Measurements from ENCODE around the gene GPR137.
A peak's percentile ranks its signal among the peaks of the same experiment; 100 is the strongest.
"Not testable (repeated sequence)": the region's sequence is repeated elsewhere in the genome, so short reads cannot be mapped to it uniquely, and the experiment has no call there.

GPR137 gene

DNA sequence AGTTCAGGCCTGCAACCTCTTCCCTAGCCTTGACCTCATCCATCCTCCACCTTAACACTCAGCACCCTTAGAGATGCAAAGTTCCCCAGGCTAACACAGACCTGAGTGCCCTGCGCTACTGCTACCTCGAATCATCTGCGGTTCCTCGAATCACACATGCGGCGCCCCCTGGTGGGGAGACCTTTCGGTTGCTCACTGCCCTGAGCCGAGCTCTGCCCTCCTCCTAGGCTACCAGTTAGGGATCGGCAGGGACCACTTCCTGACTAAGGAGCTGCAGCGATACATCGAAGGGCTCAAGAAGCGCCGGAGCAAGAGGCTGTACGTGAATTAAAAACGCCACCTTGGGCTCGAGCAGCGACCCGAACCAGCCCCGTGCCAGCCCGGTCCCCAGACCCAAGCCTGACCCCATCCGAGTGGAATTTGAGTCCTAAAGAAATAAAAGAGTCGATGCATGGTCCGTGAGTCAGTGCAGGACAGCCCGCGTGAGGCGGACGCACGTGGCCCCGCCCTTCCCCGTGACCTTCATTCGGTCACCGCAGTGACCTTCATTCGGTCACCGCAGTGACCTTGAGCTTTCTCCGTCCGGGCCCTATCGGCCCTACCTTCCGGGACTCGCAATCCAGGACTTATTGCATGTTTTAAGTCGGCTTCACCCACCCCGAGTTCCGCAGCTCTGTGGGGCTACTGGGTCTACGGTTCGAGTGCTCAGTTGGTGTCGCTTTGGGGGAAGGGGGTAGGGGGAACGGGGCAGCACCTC, 18.8 kb downstream of the GPR137 start:
- DNase-seq (ENCODE audit: low read depth in 2 of 2) = peak; percentile 93 to 98

GRCh38 chr11:64305075-64305690, 19.5 kb downstream of the GPR137 start, which contains the start of gene ESRRA:
ESRRA (plus strand) TSS chr11:64305524; CDS start chr11:64307180, 1,656 bp downstream.
- DNase-seq (ENCODE audit: low read depth in 2 of 2) = peak; percentile 100

- peak; percentile 59 to 61 for DNase-seq (ENCODE audit: low read depth in 2 of 2)
These were observed 20.3 kb downstream of the GPR137 start for GRCh38 chr11:64305691-64306562.

DNA sequence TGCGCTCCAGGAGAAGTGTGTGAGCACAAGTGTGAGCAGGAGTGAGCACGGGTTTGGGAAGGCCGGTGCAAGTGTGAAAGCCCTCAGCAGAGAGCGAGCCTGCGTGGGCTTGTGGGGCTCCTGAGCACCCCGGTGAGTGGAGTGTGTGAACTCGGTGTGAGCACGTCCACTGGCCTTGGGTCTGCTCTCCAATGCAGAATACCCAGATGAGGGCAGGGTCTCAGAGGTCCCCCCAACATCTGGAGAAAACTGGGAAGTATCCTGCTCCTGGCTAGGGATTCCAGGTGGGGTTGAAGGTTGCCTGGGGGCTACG, 20.9 kb downstream of the GPR137 start:
- DNase-seq (ENCODE audit: low read depth in 2 of 2) = no peak

- DNase-seq (ENCODE audit: low read depth in 2 of 2) = no peak
These were observed 21.4 kb downstream of the GPR137 start for GRCh38 chr11:64306876-64307622.

GRCh38 chr11:64307795-64308194, 22.1 kb downstream of the GPR137 start:
- not testable (repeated sequence) for DNase-seq (ENCODE audit: low read depth in 2 of 2)

- DNase-seq (ENCODE audit: low read depth in 2 of 2) = no peak
These were observed 27.3 kb downstream of the GPR137 start for GRCh38 chr11:64312947-64313346.

DNA sequence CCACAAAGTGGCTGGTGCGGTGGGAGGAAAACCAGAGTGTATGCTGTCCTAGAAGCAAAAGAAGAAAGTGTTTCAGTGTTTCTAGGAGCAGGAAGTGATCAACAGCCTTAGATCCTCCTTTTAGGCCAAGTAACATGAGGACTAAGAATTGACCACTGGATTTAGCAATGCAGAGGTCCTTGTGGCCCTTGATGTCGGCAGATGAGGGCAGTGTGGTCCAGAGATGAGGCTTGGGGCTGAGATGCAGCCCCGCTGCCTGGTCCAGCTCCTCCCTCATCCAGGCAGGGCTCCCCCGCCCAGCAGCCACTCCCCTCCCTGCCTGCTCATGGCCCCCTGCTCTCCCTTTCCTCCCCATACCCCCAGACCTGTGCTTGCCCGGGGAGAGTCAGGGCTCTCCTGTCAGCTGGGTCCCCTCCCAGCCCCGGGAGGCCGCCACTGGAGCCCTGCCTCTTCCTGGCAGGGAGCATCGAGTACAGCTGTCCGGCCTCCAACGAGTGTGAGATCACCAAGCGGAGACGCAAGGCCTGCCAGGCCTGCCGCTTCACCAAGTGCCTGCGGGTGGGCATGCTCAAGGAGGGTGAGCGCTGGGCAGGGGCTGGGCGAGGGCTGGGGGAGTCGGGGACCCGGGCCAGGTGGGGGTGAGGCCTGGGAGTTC, 28.0 kb downstream of the GPR137 start:
- no peak for DNase-seq (ENCODE audit: low read depth in 2 of 2)

DNA sequence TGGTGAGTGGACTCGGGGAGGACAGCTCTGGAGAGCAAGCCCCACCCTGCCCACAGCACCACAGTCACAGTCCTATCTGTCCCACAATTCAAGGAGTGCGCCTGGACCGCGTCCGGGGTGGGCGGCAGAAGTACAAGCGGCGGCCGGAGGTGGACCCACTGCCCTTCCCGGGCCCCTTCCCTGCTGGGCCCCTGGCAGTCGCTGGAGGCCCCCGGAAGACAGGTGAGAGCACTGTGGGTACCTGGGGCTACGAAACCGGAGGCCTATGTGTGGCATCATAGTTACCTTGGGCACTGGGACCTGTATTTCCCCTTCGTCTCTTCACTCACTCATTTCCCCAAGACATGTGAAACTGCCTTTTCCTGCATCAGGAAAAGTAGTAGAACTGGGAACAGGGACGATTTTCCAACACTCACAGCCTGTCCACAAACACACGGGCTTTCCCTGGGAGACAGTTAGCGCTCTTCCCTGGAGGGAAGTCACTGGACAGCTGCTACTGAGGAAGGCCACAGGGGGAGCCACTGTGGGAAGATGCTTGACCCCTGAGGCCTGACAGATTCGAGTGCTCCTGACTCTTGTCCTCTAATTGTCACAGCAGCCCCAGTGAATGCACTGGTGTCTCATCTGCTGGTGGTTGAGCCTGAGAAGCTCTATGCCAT, 28.6 kb downstream of the GPR137 start:
- DNase-seq (ENCODE audit: low read depth in 2 of 2) = no peak

DNA sequence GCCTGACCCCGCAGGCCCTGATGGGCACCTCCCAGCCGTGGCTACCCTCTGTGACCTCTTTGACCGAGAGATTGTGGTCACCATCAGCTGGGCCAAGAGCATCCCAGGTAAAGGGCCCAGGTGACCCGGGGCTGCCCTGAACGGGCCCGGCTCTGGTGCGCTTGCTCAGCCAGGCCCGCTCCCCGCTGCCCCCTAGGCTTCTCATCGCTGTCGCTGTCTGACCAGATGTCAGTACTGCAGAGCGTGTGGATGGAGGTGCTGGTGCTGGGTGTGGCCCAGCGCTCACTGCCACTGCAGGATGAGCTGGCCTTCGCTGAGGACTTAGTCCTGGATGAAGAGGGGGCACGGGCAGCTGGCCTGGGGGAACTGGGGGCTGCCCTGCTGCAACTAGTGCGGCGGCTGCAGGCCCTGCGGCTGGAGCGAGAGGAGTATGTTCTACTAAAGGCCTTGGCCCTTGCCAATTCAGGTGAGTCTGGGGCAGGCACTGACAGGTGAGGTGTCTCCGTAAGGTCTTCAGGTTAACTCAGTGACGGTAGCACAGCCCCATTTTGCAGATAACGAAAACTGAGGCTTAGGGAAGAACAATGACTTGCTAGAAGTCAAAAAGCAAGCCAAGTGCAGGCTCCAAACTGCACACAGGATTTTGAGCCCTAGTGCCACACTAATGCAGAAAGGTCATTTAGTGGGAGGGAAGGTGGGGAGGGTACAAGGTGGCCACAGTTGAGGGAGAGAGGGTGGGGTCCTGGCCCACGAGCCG, 29.3 kb downstream of the GPR137 start:
- no peak for DNase-seq (ENCODE audit: low read depth in 2 of 2)

DNA sequence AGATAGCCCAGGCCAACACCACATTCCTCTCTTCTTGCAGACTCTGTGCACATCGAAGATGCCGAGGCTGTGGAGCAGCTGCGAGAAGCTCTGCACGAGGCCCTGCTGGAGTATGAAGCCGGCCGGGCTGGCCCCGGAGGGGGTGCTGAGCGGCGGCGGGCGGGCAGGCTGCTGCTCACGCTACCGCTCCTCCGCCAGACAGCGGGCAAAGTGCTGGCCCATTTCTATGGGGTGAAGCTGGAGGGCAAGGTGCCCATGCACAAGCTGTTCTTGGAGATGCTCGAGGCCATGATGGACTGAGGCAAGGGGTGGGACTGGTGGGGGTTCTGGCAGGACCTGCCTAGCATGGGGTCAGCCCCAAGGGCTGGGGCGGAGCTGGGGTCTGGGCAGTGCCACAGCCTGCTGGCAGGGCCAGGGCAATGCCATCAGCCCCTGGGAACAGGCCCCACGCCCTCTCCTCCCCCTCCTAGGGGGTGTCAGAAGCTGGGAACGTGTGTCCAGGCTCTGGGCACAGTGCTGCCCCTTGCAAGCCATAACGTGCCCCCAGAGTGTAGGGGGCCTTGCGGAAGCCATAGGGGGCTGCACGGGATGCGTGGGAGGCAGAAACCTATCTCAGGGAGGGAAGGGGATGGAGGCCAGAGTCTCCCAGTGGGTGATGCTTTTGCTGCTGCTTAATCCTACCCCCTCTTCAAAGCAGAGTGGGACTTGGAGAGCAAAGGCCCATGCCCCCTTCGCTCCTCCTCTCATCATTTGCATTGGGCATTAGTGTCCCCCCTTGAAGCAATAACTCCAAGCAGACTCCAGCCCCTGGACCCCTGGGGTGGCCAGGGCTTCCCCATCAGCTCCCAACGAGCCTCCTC, 30.2 kb downstream of the GPR137 start:
- not testable (repeated sequence) for DNase-seq (ENCODE audit: low read depth in 2 of 2)

- no peak for DNase-seq (ENCODE audit: low read depth in 2 of 2)
These were observed 31.1 kb downstream of the GPR137 start for GRCh38 chr11:64316672-64317324.

DNA sequence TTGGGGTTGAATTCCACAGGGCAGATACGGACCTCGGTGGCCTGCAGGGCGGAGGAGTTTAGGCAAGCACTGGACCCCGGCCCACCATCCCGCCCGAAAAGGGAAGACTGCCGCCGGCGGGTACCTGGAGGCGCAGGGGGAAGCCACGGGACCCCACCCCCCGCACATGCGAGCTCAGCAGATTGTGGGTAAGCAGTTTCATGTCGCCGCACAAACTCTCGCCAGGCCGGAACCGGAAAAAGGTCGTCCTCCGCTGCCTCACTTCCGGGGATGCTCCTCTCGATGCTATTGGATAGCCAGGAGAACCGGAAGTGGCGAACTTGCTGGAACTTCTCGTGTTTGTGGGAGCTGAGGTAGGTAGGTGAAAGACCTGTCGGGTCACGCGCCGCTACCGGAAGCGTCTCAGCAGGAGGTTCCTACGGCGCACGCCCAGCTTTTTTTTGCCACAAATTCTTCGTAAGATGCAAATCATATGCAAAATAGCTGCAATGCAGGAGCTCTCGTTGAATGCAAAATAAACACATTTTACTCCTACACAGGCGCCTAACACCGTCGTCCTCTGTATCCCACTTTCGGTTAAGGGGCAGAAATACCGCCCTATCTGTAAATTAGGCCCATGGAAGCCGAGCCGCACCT, 31.8 kb downstream of the GPR137 start, which contains the start of gene TRMT112:
TSS of gene TRMT112 (minus strand) at position 235 of the 636 bp plus-strand sequence. CDS start at position 202, 33 bp downstream.
- peak; percentile 92 to 93 for DNase-seq (ENCODE audit: low read depth in 2 of 2)

DNA sequence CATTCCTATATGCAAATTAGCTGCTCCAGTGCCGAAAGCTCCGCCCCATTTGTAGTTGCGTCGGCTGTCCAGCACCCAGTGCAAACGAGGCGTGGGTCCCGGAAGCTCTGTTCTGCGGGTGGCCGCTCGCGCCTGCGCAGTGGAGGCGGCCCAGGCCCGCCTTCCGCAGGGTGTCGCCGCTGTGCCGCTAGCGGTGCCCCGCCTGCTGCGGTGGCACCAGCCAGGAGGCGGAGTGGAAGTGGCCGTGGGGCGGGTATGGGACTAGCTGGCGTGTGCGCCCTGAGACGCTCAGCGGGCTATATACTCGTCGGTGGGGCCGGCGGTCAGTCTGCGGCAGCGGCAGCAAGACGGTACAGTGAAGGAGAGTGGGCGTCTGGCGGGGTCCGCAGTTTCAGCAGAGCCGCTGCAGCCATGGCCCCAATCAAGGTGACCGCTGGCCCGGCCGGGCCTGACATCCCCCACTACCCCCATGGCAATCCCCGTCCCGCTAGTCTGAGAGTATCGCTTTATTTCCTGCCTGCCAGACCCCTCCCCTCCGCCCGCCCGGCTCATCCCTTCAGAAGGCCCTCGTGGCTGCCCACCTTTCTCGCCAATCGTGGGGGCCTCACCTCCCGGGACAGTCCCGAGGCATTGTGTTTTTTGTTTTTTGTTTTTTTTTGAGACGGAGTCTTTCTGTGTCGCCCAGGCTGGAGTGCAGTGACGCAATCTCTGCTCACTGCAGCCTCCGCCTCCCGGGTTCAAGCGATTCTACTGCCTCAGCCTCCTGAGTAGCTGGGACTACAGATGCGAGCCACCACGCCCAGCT, 32.5 kb downstream of the GPR137 start, which contains the start of gene PRDX5:
TSS of gene PRDX5 (plus strand) at position 161 of the 805 bp plus-strand sequence. CDS start at position 256, 95 bp downstream.
- peak; percentile 87 to 92 for DNase-seq (ENCODE audit: low read depth in 2 of 2)

GRCh38 chr11:64318766-64319761, 33.4 kb downstream of the GPR137 start:
- no peak for DNase-seq (ENCODE audit: low read depth in 2 of 2)

GRCh38 chr11:64320556-64320955, 34.9 kb downstream of the GPR137 start:
- DNase-seq (ENCODE audit: low read depth in 2 of 2) = no peak
